Neuron (in vitro differentiated cells): ENCODE data around the gene PRKN.

Experiments
- H2AFZ ChIP-seq: one replicate; pipeline ENCODE4 v1.6.1; 2013; ENCODE audit warnings: low read depth, mild to moderate bottlenecking, inconsistent platforms, low read length, moderate library complexity
- H3K27me3 ChIP-seq: one replicate; pipeline ENCODE4 v1.6.1; 2013; ENCODE audit warnings: low read length; ENCODE audit not compliant: insufficient read depth
- H3K36me3 ChIP-seq: one replicate; pipeline ENCODE4 v1.6.1; 2013; ENCODE audit warnings: low read length; ENCODE audit not compliant: insufficient read depth
- H3K4me1 ChIP-seq: one replicate; pipeline ENCODE4 v1.6.1; 2013; ENCODE audit warnings: low read length; ENCODE audit not compliant: insufficient read depth
- H3K4me3 ChIP-seq: 2 replicates; pipeline ENCODE4 v1.5.1; 2013; ENCODE audit warnings: mild to moderate bottlenecking, low read length, moderate library complexity
- H3K9me3 ChIP-seq: one replicate; pipeline ENCODE4 v1.6.1; 2013; ENCODE audit warnings: low read length

PRKN gene

GRCh38 chr6:161578478-161578877 is 1149.1 kb downstream of the PRKN start:
- H3K9me3 ChIP-seq = no peaks in the 10 kb centered on the region
- H3K36me3 ChIP-seq = no peaks in the 10 kb centered on the region

DNA sequence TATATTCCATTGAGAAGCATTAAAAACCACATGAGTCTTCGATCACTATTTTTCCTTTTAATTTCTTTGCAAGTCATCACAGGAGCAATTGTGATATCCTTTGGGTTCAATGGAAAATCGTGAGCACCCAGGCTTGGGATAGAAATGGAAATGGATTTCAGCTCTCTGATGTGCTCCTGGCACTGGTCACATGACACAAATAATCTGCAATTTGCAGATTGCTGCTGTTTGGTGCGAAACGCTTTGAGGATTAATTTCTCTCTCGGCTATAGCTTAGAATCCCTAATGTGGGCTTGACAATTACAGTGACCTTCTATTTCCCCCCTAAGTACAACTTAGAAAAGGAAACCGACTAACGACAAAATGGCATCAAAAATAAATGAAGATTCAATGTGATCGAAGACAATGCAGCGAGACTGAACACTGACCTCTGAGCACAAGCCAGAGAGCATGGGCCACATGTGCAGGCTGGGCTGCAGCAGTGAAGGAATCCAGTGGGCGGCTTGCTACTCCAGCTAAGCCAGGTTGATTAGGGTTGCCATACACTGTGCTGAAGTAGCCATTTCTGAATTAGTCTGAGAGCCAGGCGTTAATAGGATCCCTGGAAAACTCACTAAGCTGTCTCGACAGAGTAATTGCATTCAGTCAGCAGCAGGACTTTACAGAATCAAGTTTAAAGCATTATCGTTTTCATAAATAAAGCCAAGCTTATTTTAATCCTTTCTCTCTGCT is 1151.9 kb downstream of the PRKN start:
- Histone ChIP-seq H3K27me3 (no peaks in the 10 kb centered on the region), H3K36me3 (no peaks in the 10 kb centered on the region), H3K4me1 (peaks cover 6% of the 10 kb centered on the region), H3K4me3 (no peak overlapping the region), H3K9me3 (no peaks in the 10 kb centered on the region), H2AFZ (no peak overlapping the region)

More at GRCh38 chr6:161578478-161578877, 1149.1 kb downstream of the PRKN start:
- Histone ChIP-seq H3K4me1 (peaks cover 6% of the 10 kb centered on the region), H3K27me3 (no peaks in the 10 kb centered on the region), H3K4me3 (no peak overlapping the region), H2AFZ (no peak overlapping the region)

GRCh38 chr6:161568885-161569456 is 1158.6 kb downstream of the PRKN start:
- no peak overlapping the region for H3K4me3 ChIP-seq
- H2AFZ ChIP-seq = no peak overlapping the region
- H3K4me1 ChIP-seq = no peaks in the 10 kb centered on the region
- H3K27me3 ChIP-seq = no peaks in the 10 kb centered on the region
- H3K9me3 ChIP-seq = no peaks in the 10 kb centered on the region
- no peaks in the 10 kb centered on the region for H3K36me3 ChIP-seq

DNA sequence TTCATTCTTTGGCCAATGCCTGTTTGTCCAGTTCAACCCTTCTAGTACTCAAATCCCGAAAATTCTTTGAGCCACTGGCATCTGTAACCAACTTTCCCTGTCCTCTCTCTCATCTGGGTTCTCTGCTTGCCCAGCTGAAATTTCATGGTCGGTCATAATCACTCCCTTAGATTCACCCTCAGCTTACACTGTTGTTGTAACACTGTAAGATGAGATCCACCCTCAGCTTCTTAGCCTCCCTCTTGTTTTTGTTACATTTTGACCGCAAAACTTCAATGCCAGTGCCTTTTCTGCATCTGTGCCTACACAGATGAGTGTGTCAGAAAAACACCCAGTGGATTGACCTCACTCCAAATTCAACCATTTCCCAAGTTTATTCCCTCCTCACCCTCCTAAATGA is 1162.6 kb downstream of the PRKN start:
- Histone ChIP-seq H2AFZ (no peak overlapping the region), H3K36me3 (no peaks in the 10 kb centered on the region), H3K4me1 (no peaks in the 10 kb centered on the region)

DNA sequence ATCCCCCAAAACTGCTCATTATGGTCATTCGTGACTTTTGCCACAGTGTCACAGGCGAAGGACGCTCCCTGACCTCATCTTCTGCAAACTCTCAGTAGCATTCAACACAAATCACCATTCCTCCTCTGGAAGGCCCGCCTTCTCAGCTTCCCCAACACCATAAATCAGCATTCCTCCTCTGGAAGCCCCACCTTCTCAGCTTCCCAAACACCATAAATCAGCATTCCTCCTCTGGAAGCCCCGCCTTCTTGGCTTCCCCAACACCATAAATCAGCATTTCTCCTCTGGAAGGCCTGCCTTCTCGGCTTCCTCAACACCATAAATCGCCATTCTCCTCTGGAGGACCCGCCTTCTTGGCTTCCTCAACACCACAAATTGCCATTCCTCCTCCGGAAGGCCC is 1165.7 kb downstream of the PRKN start:
- peaks cover 2% of the 10 kb centered on the region for H3K9me3 ChIP-seq
- H3K4me3 ChIP-seq = no peak overlapping the region
- no peaks in the 10 kb centered on the region for H3K36me3 ChIP-seq
- H3K27me3 ChIP-seq = no peaks in the 10 kb centered on the region
- H3K4me1 ChIP-seq = peaks cover 6% of the 10 kb centered on the region
- H2AFZ ChIP-seq = no peak overlapping the region

More for the DNA sequence above, 1162.6 kb downstream of the PRKN start:
- no peaks in the 10 kb centered on the region for H3K27me3 ChIP-seq
- H3K9me3 ChIP-seq = peaks cover 2% of the 10 kb centered on the region
- H3K4me3 ChIP-seq = no peak overlapping the region

GRCh38 chr6:161557333-161558107 is 1170.0 kb downstream of the PRKN start:
- Histone ChIP-seq H3K4me1 (peaks cover 6% of the 10 kb centered on the region), H3K27me3 (no peaks in the 10 kb centered on the region), H3K9me3 (peaks cover 5% of the 10 kb centered on the region), H2AFZ (no peak overlapping the region), H3K36me3 (no peaks in the 10 kb centered on the region), H3K4me3 (no peak overlapping the region)

DNA sequence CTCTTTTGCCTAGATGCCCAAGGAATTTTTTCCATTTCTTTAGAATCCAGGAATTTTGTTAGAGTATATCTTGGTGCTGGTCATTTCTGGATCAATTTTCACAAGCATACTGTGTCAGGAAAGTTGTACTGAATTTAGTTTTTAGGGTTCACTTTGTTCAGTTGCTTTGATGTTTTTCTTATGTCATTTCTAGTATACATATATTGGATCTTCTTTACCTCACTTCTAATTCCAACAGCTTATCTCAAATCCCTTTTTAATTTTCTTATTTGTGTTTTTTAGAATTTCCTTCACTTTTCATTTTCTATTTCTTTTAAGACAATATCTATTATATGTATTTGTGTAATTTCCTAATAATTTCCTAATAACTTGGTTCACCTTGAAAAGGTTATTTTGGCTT is 1172.7 kb downstream of the PRKN start:
- Histone ChIP-seq H3K4me3 (no peak overlapping the region), H2AFZ (no peak overlapping the region), H3K36me3 (no peaks in the 10 kb centered on the region), H3K27me3 (no peaks in the 10 kb centered on the region), H3K4me1 (peaks cover 11% of the 10 kb centered on the region), H3K9me3 (peaks cover 6% of the 10 kb centered on the region)

DNA sequence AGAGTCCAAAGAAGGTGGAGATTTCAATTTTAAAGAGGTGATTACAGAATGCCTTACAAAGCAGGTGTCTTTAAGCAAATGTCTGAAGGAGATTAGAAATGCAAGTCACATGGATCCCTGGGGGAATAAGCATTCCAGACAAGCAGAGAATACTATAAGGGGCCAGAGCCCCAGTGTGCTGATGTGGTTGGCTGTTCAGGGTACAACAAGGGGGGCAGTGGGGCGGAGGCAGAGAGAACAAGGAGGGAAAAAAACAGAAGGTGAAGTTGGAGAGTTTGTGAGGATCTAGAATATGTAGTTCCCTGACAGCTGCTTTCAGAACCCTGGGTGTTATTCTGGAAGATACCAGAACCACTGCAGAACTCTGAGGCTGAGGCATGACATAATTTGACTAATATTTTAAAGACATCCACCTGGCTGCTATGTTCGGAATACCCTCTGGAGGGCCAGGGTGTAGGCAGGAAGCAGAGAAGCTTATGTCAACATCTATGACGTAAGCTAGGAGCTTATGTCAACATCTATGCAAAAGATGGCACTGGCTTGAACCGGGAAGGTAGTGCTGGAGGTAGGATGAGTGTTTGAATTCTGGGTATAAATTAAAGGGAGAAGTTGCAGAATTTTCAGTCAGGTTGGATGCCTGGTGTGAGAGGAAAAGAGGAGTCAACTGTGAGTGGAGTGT is 1177.5 kb downstream of the PRKN start:
- Histone ChIP-seq H3K4me1 (peaks cover 27% of the 10 kb centered on the region), H2AFZ (no peak overlapping the region), H3K27me3 (no peaks in the 10 kb centered on the region), H3K36me3 (no peaks in the 10 kb centered on the region), H3K4me3 (no peak overlapping the region), H3K9me3 (peaks cover 6% of the 10 kb centered on the region)

- peaks cover 27% of the 10 kb centered on the region for H3K4me1 ChIP-seq
- peaks cover 4% of the 10 kb centered on the region for H3K9me3 ChIP-seq
- H3K27me3 ChIP-seq = no peaks in the 10 kb centered on the region
- no peaks in the 10 kb centered on the region for H3K36me3 ChIP-seq
- H2AFZ ChIP-seq = no peak overlapping the region
- H3K4me3 ChIP-seq = no peak overlapping the region
These were observed 1178.8 kb downstream of the PRKN start for GRCh38 chr6:161548713-161549296.

DNA sequence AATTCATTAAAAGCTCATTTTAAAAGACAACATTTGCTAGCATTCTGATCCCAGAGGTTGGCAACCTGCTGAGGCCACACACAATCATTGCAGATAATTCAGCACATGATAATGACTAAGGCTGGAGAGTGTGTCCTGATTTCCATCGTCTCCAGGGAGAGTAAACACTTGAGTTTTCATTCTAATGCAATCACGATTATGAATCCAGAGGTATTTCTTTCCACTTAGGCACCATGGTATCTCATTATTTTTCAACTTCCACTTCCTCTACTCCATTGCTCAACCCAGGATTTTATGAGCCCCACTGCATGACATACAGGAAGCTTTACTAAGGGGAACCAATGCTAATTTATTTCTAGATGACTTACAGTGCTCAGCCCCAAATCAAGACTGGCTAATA is 1179.9 kb downstream of the PRKN start:
- Histone ChIP-seq H3K9me3 (peaks cover 3% of the 10 kb centered on the region), H3K27me3 (no peaks in the 10 kb centered on the region), H2AFZ (no peak overlapping the region), H3K4me1 (peaks cover 27% of the 10 kb centered on the region), H3K4me3 (no peak overlapping the region), H3K36me3 (no peaks in the 10 kb centered on the region)

GRCh38 chr6:161546632-161547031 is 1180.9 kb downstream of the PRKN start:
- H3K9me3 ChIP-seq = peaks cover under 1% of the 10 kb centered on the region
- H2AFZ ChIP-seq = no peak overlapping the region
- H3K36me3 ChIP-seq = no peaks in the 10 kb centered on the region
- peaks cover 27% of the 10 kb centered on the region for H3K4me1 ChIP-seq
- no peaks in the 10 kb centered on the region for H3K27me3 ChIP-seq
- H3K4me3 ChIP-seq = no peak overlapping the region

GRCh38 chr6:161545741-161546140 is 1181.8 kb downstream of the PRKN start:
- H3K9me3 ChIP-seq = no peaks in the 10 kb centered on the region
- peaks cover 27% of the 10 kb centered on the region for H3K4me1 ChIP-seq
- no peaks in the 10 kb centered on the region for H3K36me3 ChIP-seq
- no peak overlapping the region for H3K4me3 ChIP-seq
- no peaks in the 10 kb centered on the region for H3K27me3 ChIP-seq
- no peak overlapping the region for H2AFZ ChIP-seq
